ENCODE results near the gene SUCLG2.

SUCLG2 gene

DNA sequence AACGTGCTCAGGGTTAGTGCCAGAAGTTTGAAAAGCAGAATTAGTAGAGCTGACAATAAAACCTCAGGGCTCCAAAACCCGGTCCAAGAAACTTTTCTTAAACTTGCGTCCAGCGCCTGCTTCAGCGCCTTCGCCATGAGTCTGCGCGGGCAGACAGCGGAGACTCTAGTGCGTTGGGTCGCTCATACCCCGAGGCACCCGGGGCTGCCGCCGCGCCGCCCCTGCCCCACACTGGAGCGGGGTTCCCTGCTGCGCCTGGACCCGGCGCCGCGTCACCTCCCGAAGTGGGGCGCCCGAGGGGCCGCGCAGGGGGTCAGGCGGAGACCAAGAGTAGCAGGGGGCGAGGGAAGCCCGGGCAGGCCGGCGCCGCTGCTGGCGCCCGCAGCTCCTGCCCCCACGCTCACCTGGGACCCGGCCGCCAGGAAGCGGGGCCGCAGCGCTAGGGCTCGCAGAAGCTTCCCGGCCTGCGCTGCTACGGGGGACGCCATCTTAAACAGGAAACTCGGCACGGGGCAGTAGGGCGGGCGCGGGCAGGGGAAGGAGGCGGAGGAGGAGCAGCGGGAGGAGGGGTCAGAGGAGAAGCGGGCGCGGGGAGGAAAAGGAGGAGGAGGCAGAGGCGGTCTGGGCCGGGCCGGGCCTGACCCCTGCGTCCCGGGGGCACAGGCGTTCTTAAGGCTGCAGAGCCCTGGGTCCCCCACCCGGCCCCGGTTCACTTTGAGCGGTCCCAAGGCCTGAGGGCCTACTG is at the start of gene SUCLG2:
SUCLG2 (minus strand) TSS at position 514 of the 745 bp plus-strand sequence; CDS start at position 488, 26 bp downstream.
- peak; percentile 54 to 78 for DNase-seq

- no peak for DNase-seq
Measured at GRCh38 chr3:67700596-67700995, 46.2 kb upstream of the SUCLG2 start.

DNA sequence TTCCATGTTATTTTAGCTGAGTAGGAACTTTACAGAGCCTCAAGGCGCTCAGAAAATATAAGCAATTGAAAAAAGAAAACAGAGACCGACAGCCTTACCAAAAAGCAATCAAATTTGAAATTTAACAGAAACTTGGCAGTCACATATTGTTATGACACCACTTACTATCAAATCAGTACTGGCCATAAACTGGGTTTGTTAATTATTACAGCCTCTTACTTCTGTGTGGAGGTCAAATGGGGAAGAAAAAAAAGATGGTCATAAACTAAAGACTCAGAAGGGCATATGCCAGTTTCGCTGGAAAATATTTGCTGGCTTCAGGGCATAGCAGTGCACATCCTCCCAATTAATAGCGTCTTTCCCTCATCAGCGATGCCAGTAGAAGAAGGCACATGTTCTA is 45.5 kb upstream of the SUCLG2 start:
- DNase-seq: no peak

DNA sequence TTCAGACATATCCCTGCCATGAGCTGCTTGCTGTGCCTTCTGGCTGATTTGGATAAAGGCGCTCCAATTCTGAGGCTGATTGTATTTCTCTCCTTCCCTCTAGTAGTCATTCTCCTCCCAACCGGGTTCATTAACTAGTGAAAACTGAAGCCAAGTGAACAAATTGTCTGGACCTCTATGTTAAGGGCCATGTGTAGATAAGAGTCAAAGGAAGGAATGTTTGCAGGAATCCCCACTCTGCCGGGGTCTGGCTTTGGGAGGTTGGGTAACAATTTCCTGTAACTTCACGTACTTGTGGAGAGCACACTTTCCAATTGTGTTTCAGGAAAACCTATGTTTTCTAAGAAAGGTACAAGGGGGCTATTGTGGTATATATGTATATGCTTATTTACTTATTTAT is 38.2 kb upstream of the SUCLG2 start:
- DNase-seq: no peak

- no peak for DNase-seq
Measured at GRCh38 chr3:67691926-67692325, 37.5 kb upstream of the SUCLG2 start.

DNA sequence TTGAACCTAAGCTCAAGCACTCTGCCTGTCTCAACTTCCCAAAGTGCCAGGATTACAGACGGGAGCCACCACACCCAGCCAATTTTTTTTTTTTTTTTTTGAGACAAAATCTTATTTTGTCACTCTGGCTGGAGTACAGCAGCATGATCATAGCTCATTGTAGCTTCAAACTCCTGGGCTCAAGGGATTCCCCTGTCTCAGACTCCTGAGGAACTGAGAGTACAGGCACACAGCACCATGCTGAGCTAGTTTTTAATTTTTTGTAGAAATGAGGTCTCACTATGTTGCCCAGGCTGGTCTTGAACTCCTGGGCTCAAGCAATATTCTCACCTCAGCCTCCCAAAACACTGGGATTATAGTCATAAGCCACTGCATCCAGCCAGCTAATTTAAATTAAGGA is 36.8 kb upstream of the SUCLG2 start:
- no peak for DNase-seq

DNA sequence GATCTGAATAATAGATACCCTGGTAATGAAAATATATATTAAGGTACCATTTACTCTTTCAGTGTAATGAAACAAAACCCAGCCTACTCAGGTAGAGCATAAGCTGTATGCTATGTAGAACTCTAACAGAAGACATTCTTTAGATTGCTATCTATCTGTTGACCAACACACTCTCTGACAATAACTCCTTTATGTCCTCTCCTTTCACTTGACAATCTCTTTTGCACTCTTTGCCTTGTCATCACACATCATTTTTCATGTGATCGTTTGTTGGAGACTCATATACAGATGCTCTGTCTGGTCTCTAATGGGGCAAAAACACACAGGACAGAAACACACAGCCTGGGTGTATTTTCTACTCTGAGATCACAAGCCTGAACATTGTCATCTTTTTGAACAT is 35.4 kb upstream of the SUCLG2 start:
- DNase-seq: no peak

DNA sequence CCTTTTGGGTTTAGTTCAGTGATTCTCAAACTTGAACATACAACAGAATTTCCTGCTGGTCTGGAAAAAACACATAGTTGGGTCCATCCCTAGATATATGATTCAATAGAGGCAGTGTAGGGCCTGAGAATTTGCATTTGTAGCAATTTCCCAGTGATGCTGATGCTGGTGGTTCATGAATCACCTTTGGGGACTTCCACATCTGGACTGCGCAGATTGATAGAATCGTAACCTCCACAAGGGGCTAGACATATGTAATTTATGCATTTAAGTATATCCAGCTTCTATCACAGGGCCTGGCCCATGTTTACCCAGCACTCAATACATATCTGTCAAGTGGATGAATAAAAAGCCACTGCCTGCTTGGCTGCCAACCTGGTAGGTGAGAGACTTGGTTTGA is 33.8 kb upstream of the SUCLG2 start:
- DNase-seq: no peak

GRCh38 chr3:67686069-67686468 is 31.7 kb upstream of the SUCLG2 start:
- DNase-seq: no peak

- DNase-seq: no peak
Measured at GRCh38 chr3:67685499-67685898, 31.1 kb upstream of the SUCLG2 start.

DNA sequence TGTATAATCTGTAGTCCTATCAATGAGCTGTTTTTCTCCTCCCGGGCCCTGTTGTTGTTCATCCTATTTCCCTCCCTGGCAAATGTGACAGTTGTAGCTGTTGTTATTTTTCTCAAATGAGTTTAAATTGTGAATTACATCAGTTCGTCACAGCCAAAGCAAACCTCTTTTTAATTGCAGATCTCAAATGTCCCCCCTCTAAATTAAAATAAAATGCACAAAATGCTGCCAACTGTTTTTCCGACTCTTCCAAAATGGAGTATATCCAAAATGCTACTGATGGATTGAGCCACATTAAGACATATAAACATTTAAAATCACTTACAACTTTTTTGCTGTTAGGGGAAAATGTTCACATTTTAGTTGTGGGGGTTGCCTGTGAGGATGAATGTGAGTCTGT is 29.8 kb upstream of the SUCLG2 start:
- DNase-seq: no peak

DNA sequence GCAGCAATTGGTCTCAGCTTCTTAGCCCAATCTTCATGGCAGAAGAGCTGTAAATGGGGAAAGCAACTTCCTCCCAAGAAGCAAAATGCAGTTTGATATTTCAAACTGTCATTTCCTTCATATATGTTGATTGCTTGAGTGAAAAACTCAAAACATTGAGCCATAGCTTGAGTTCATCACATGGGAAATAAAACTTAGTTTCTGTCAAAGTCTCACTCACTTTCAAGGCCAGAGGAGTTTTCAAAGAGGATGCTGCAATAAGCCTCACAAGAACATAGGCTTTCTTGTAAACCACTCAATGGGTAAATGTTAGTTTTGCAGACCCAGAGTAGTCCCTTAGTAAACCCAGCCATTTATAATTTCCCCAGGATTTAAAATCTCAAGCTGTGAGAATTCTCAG is 29.1 kb upstream of the SUCLG2 start:
- DNase-seq: no peak

GRCh38 chr3:67678665-67679064 is 24.3 kb upstream of the SUCLG2 start:
- no peak for DNase-seq

DNA sequence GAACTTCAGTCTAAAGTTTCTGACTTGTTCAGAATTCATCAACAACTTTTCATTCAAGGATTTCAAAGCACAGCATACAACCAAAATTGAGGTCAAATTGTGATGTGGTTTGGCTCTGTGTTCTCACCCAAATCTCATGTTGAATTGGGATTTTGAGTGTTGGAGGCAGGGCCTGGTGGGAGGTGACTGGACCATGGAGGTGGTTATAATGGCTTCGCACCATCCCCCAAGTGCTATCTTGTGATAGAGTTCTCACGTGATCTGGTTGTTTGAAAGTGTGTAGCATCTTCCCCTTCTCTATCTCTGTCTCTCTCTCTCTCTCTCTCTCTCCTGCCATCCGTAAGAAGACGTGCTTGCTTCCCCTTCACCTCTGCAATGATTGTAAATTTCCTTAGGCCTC is 19.6 kb upstream of the SUCLG2 start:
- no peak for DNase-seq

GRCh38 chr3:67662733-67663132 is 8.3 kb upstream of the SUCLG2 start:
- no peak for DNase-seq

DNA sequence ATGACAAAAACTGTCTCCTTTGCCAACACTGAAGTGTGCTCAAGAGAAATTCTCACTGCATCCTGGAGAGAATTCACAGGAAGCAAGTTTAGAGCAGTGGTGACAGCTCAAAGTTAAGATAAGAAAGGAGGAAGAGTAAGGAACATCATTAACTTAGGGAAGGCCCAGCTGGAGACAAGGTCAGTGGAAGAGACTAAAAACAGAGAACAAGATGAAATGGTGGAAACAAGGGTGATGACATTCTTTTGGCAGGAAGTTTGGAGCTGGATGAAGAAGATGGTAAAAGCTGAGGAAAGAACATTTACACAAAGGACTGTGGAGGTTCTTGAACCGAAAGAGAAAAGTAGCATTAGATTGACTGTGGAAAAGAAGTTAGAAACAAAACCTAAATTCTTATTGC is 6.7 kb upstream of the SUCLG2 start:
- DNase-seq: no peak

DNA sequence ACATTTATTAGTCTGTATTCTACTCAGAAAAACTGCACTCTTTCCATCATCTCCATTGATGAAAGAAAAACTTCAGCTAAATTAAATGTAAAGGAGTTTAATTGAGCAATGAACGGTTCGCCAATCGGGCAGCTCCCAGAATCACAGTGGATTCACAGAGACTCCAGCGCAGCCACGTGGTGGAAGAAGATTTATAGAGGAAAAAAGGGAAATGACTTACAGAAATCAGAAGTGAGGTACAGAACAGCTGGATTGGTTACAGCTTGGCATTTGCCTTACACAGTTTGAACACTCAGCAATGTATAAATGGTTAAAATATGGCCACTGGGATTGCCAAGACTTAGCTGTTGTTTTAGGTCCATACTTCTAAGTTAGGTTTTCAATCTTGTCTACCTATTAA is 2.8 kb upstream of the SUCLG2 start:
- no peak for DNase-seq

DNA sequence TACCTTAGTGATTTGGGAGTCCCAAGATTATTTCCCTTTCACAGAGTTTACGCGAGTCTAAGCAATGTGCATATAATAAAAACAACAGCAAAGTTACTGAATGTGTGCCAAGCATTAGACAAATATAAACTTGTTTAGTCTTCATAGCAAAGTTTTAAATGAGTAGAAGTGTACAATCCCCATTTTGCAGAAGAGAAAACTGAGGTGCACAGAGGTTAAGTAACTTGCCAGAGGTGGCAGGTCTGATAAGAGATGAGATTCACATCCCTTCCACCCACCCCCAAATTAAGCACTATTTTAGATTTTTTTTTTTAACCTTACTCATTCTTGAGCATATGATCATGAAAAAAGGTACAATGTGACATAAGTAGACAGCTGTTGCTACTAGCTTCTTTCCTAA is 2.2 kb upstream of the SUCLG2 start:
- no peak for DNase-seq

DNA sequence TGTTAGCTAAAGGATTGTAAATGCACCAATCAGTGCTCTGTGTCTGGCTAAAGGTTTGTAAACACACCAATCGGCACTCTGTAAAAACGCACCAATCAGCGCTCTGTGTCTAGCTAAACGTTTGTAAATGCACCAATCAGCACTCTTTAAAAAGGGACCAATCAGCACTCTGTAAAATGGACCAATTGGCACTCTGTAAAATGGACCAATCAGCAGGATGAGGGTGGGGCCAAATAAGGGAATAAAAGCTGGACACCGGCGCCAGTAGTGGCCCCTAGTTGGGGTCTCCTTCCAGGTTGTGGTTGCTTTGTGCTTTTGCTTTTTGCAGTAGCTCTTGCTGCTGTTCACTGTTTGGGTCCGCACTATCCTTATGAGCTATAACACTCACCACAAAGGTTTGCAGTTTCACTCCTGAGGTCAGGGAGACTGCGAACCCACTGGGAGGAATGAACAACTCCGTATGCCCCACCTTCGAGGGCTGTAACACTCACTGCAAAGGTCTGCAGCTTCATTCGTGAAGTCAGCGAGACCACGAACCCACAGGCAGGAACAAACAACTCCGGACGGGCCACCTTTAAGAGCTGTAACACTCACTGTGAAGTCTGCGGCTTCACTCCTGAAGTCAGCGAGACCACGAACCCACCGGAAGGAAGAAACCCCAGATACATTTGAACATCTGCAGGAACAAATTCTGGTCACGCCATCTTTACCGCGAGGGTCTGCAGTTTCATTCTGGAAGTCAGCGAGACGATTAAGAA is 1.1 kb upstream of the SUCLG2 start:
- peak in 1 of 2 donors; percentile 8 for DNase-seq

GRCh38 chr3:67654844-67655177 is 399 bp upstream of the SUCLG2 start:
- no peak for DNase-seq

- no peak for DNase-seq
Measured at GRCh38 chr3:67653425-67654098, 850 bp downstream of the SUCLG2 start.

DNA sequence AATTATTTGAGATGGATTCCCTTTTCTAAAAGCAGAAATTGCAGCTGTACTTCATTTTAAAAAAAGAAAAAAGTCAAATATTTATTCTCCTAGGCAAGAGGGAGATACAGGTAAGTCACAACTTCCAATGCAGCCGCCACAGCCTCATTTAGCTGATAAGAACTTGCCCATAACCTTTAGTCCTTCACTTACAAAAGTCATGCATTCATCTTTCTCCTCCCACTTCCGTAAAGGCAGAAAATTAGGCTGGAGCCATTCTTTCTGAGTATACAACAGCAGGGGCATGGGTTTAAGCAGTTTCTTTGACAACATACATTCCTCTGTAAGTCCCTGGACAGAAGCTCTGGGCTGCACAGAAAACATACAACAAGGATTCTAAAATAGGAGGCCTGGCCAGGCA is 4.3 kb downstream of the SUCLG2 start:
- no peak for DNase-seq

GRCh38 chr3:67649681-67650080 is 4.7 kb downstream of the SUCLG2 start:
- DNase-seq: no peak

GRCh38 chr3:67648701-67649100 is 5.7 kb downstream of the SUCLG2 start:
- DNase-seq: no peak

Data from hippocampal formation (tissue), 2 donors.